ENCODE measurements around the gene EXOSC10.

The EXOSC10 gene

GRCh38 chr1:11056504-11056903 is 43.2 kb downstream of the EXOSC10 start:
- TF ChIP-seq, protein P1, sequence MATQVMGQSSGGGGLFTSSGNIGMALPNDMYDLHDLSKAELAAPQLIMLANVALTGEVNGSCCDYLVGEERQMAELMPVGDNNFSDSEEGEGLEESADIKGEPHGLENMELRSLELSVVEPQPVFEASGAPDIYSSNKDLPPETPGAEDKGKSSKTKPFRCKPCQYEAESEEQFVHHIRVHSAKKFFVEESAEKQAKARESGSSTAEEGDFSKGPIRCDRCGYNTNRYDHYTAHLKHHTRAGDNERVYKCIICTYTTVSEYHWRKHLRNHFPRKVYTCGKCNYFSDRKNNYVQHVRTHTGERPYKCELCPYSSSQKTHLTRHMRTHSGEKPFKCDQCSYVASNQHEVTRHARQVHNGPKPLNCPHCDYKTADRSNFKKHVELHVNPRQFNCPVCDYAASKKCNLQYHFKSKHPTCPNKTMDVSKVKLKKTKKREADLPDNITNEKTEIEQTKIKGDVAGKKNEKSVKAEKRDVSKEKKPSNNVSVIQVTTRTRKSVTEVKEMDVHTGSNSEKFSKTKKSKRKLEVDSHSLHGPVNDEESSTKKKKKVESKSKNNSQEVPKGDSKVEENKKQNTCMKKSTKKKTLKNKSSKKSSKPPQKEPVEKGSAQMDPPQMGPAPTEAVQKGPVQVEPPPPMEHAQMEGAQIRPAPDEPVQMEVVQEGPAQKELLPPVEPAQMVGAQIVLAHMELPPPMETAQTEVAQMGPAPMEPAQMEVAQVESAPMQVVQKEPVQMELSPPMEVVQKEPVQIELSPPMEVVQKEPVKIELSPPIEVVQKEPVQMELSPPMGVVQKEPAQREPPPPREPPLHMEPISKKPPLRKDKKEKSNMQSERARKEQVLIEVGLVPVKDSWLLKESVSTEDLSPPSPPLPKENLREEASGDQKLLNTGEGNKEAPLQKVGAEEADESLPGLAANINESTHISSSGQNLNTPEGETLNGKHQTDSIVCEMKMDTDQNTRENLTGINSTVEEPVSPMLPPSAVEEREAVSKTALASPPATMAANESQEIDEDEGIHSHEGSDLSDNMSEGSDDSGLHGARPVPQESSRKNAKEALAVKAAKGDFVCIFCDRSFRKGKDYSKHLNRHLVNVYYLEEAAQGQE (IDR thresholded peaks at IDR 0.05; ENCODE audit: insufficient read depth in 1 of 2, low read depth in 2 of 2, low read length in 2 of 2) = no peak
- TF ChIP-seq SIN3A (IDR thresholded peaks at IDR 0.05; ENCODE audit: borderline replicate concordance, insufficient read depth, low read length) (no peak), FOXP2 (optimal IDR thresholded peaks at IDR 0.05; ENCODE audit: borderline replicate concordance, extremely low read depth, extremely low read length, insufficient read depth) (no peak), POLR2AphosphoS5 (IDR thresholded peaks at IDR 0.05; ENCODE audit: low read depth, low read length) (no peak; the same call in 1 of the 2 replicates), TAF1 (IDR thresholded peaks at IDR 0.05; ENCODE audit: borderline replicate concordance, insufficient read depth, low read length) (no peak)

GRCh38 chr1:11055676-11056075 is 44.0 kb downstream of the EXOSC10 start:
- TF ChIP-seq, protein P1 (IDR thresholded peaks at IDR 0.05; ENCODE audit: insufficient read depth in 1 of 2, low read depth in 2 of 2, low read length in 2 of 2) = no peak

- TF ChIP-seq POLR2AphosphoS5 (IDR thresholded peaks at IDR 0.05; ENCODE audit: low read depth, low read length) = no peak; the same call in 1 of the 2 replicates
- TF ChIP-seq, protein P1 (IDR thresholded peaks at IDR 0.05; ENCODE audit: insufficient read depth in 1 of 2, low read depth in 2 of 2, low read length in 2 of 2) = no peak
- TF ChIP-seq TAF1 (IDR thresholded peaks at IDR 0.05; ENCODE audit: borderline replicate concordance, insufficient read depth, low read length) = no peak
- TF ChIP-seq SIN3A (IDR thresholded peaks at IDR 0.05; ENCODE audit: borderline replicate concordance, insufficient read depth, low read length) = no peak
- TF ChIP-seq FOXP2 (optimal IDR thresholded peaks at IDR 0.05; ENCODE audit: borderline replicate concordance, extremely low read depth, extremely low read length, insufficient read depth) = no peak
Observed at GRCh38 chr1:11054666-11055065, 45.0 kb downstream of the EXOSC10 start.

GRCh38 chr1:11054181-11054580 is 45.5 kb downstream of the EXOSC10 start:
- TF ChIP-seq SIN3A (IDR thresholded peaks at IDR 0.05; ENCODE audit: borderline replicate concordance, insufficient read depth, low read length) (no peak), TAF1 (IDR thresholded peaks at IDR 0.05; ENCODE audit: borderline replicate concordance, insufficient read depth, low read length) (no peak), POLR2AphosphoS5 (IDR thresholded peaks at IDR 0.05; ENCODE audit: low read depth, low read length) (no peak; the same call in 1 of the 2 replicates), FOXP2 (optimal IDR thresholded peaks at IDR 0.05; ENCODE audit: borderline replicate concordance, extremely low read depth, extremely low read length, insufficient read depth) (no peak)
- TF ChIP-seq, protein P1 (IDR thresholded peaks at IDR 0.05; ENCODE audit: insufficient read depth in 1 of 2, low read depth in 2 of 2, low read length in 2 of 2) = no peak

GRCh38 chr1:11053758-11054137 is 45.9 kb downstream of the EXOSC10 start:
- TF ChIP-seq POLR2AphosphoS5 (IDR thresholded peaks at IDR 0.05; ENCODE audit: low read depth, low read length) (0 out of 2 replicates have a peak, but pooled peaks have one; percentile 28), TAF1 (IDR thresholded peaks at IDR 0.05; ENCODE audit: borderline replicate concordance, insufficient read depth, low read length) (no peak)
- TF ChIP-seq, protein P1 (IDR thresholded peaks at IDR 0.05; ENCODE audit: insufficient read depth in 1 of 2, low read depth in 2 of 2, low read length in 2 of 2) = peak; percentile 93

All from PFSK-1 (cell line).